Dedifferentiated amniotic fluid mesenchymal stem cell (primary cell): ENCODE data around the gene POC1A.

ENCODE experiments used
- DNase-seq: peaks from one replicate; pipeline ENCODE4 v3.0.0-alpha.2; 2016; ENCODE audit errors: extremely low spot score

Gene POC1A

DNA sequence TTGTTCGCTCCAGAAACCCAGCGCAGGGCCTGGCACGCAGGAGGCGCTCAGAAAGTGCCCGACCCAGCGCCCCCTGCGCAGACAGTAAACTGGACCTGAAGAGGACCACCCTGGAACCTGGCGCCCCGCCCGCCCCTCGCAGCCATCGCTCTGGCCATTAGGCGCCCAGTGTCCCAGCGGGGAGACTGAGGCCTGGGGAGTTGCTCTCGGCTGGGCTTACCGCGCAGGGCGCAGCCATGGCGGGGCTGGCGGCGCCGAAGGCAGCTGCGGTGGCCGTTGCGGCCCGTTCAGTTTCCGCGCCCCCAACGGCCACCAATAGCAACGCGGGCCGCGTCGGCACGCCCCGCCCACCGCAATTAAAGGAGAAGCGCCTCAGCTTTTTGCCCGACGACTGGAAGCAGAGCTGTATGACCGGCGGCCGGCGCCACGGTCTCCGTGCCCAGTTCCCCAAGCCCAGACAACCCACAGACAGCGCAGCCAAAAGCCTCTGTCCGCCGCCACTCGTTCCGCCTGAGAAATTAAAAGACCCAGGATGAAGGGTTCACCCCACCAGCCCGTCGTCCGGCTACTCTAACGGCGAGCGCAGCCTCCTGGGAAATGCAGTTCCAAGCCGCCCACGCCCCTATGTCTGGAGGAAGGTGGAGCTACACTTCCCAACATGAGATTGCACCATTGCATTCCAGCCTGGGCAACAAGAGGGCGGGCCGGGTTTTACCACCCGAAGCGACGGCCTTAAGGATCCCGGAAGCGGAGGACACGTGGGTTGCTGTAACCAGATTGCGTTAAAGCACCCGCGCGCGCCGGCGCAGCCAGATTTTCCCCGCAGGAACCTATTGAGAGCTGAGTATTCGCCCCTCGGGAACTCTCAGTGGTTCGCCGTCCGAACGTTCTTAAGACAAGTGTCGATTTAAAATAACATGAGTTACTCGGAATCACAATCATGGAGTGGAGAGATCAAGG is at the start of gene POC1A:
TSS of gene POC1A (minus strand) at position 289 of the 960 bp plus-strand sequence. CDS start at position 238, 51 bp downstream.
- peak; percentile 96 for DNase-seq

DNA sequence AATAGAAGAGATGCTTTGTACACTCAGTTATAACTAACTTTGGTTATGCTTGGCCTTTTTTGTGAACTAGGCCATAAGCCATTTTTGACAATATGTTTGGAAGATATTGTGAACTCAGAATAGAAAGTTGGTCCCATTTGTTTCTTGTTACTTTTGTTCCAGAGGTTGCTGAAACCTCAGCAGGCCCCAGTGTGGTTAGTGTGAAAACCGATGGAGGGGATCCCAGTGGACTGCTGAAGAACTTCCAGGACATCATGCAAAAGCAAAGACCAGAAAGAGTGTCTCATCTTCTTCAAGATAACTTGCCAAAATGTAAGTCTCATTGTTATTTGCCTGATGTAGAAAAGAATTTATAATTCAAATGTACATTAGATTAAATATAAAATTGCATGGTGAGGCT is 49.5 kb upstream of the POC1A start:
- DNase-seq: no peak

DNA sequence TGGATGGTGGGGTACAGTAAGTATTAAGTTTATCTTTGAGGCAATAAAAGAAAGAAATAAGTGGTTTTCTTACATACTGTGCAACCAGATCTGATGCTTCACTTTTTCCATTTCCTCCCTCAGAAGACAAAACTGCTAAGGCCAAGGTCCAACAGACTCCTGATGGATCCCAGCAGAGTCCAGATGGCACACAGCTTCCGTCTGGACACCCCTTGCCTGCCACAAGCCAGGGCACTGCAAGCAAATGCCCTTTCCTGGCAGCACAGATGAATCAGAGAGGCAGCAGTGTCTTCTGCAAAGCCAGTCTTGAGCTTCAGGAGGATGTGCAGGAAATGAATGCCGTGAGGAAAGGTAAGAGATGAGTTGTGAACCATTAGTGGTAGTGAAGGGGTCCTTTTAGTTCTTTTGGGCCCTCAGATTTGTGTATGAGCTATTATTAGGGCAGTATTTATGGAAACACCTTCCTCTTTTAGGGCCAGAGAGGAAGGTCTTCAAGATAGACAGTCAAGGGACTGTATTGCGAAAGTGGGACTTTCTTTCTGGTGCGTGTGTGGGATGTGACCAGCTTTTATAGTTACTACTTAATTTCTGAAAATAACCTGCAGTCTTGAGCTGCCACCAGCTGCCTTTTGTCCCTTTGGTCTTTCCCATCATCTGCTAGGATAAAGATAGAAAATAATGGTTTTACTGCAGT is 48.3 kb upstream of the POC1A start:
- DNase-seq: no peak

DNA sequence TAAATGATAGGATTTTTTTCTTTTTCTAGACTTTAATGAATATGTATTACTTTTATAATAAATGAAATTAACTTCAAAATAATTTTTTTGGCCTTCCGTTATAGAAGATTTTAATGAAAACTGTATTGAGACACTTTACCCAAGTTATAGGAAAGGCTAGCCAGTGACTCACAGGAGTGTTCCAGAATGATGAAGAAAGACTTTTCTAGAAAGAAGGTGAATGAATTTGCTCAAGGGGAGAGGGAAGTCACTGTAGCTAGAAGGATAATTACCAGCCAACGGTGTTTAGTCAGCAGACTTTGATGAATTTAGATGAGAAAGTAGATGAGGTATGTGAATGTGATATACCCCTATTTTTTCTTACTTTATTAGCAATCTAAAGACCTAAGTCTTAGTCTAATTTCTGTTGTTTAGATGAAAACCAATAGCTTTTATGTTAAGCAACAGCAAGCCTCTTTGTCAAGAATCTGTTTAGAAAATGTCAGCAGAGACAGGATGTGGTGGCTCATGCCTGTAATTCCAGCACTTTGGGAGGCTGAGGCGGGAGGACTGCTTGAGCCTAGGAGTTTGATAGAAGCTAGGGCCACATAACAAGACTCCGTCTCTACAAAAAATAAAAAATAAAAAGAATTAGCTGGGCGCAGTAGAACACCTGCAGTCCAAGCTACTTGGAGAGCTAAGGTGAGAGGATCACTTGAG is 46.9 kb upstream of the POC1A start:
- DNase-seq: no peak

DNA sequence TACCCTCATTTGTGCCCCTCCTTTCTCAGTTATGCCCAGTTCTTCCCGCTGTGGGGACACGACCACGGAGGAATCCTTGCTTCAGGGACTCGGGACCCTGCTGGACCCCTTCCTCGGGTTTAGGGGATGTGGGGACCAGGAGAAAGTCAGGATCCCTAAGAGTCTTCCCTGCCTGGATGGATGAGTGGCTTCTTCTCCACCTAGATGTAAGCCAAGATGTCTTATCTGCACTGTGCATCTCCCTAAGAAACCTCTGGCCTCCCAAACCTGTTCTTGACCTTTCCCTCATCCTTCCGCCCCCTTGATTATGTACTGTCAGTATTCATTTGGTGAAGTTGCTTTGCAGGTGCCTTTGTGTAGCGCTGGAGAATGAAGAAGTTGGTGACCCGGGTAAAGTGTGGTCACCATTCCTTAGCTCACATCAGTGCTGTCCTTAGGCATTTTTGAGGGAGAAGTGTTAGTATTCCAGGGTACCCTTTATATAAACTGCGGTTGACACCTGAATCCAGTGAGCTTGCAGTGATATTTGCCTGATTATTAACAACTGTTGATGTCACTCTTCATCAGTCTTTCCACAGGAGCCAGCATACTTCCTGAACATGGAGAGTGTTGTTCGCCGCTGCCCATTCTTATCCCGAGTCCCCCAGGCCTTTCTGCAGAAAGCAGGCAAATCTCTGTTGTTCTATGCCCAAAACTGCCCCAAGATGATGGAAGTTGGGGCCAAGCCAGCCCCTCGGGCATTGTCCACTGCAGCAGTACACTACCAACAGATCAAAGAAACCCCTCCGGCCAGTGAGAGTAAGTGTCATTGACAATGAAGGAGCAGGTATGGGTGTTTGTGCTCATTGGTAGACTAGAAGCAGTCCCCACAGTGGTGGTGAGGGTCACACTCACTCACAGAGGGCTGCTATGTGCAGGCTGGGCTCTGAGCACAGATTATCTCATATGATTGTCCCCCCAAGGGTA is 44.7 kb upstream of the POC1A start:
- DNase-seq: no peak

DNA sequence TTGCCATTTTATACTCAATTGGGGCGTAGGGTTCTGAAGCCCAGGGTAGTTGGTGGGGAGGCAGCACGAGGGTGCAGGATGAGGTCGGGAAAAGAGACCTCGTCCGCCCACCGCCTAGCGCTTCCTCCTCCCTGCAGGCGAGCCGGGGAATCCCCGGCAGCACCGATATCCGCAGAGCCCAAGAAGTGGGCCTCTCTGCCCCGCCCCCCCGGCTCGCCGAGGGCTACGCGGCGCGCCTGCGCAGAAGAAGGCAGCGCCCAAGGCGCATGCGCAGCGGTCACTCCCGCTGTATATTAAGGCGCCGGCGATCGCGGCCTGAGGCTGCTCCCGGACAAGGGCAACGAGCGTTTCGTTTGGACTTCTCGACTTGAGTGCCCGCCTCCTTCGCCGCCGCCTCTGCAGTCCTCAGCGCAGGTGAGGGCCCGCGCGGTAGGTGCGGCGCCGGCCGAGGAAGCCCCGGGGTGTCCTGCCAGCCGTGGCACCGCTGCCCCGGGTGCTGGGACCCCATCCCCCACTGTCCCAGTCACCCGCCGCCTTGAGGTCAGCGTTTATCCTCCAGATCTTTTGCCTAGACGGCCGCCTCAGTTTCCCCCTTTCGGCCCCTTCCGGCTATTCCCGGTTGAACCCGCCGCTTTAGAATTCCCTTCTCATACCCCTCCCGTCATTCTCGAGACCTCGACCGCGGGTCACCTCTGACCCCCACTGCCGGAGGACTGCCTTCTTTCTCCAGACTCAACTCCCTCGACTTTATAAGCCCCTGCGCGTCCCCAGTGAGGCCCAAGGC is 43.8 kb upstream of the POC1A start, which contains the start of gene ALAS1:
TSS of gene ALAS1 (plus strand) at position 319 of the 784 bp plus-strand sequence. CDS start 1,082 bp downstream, outside the sequence.
- peak; percentile 70 for DNase-seq

DNA sequence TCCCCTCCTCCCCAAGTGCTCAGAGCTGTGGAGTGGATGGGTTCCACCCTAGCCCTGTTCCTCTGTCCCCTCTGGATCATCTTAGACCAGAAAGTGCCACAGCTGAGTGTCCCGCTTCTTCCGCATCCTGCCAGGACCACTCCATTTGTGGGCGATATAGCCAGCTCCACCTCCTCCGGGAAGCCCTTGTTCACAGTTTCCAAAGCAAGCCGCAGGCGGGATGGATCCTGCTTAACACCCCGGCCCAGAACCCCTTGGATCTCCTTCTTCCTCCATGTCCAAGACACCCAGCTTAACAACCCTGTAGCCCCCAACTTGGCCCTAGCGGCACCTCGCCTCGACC is 43.2 kb upstream of the POC1A start:
- DNase-seq: no peak

DNA sequence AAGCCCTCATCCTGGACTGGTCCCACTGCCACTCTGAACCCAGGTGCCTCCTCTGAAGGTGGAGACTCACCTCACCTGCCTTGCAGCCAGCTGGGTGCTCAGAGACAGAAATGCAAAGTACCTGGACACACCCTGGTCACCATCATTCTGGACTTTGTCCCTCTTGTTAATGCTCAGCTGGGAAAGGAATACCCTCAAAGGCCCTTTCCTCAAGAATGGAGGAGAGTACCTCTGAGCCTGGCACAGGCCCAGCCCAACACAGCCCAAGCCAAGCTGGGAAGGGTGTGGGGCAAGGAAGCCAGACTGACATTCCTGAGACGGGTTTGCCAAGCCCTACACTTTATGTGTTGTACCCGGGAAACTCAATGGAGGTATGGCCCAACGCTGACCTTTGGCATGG is 42.8 kb upstream of the POC1A start:
- no peak for DNase-seq

DNA sequence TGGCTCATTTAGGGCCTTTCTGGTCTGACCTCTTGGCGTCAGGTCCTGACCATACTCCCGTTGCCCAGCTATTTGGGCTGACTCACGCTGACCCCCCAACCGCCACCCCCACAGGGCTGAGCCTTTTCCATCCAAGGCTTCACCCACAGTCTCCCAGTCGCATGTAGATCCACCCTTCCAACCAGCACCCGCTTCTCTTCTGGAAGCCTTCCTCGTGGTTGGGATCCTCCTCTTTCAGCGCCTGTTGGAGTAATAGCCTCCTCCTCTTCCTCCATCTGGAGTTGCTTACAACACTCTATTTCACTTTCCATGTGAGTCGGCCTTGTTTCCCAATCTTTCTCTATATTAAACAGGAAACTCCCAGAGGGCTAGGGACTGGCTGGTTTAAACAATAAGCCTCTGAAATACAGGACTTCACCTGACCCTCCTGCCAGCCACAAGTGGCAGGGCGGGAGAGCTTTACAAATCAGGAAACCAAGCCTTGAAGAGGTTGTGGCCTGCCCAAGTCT is 41.7 kb upstream of the POC1A start:
- DNase-seq: no peak

DNA sequence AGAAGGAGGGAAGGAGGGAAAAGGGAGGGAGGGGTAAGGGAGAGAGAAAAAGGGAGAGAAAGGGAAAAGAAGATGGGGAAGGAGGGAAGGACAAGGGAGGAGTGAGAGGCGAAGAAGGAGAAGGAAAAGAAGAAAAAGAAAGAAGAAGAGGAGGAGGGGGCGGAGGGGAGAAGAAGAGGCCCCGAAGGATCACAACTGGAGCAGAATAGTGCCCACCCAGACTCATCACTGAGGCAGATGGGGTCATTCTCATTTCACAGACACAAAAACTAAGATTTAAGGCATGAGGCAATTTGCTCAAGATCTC is 41.0 kb upstream of the POC1A start:
- no peak for DNase-seq

DNA sequence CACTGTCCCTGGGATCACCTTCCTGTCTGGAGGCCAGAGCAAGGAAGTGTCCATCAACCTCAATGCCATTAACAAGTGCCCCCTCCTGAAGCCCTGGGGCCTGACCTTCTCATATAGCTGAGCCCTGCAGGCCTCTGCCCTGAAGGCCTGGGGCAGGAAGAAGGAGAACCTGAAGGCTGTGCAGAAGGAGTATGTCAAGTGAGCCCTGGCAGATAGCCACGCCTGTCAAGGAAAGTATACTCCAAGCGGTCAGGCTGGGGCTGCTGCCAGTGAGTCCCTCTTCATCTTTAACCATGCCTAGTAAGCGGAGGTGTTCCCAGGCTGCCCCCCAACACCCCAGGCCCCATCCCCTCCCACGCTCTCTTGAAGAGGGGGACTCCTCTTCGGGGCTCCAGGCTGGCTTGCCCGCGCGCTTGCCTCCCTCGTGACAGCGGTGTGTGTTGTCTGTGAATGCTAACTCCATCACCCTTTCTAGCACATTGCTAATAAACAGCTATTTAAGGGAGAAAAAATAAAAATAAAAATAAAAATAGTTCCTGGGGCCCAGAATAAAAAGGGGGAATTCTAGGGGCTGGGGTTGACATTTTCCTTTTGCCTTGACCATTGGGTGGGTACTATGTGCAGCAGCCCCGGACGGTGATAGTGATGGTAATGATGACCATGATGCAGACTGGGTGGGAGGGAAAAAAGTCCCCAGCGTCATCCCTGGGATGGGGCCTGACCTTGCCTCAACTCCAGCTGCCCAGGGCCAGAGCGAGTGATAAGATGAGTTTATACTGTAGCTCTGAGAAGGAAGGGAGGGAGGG is 40.5 kb upstream of the POC1A start:
- no peak for DNase-seq

DNA sequence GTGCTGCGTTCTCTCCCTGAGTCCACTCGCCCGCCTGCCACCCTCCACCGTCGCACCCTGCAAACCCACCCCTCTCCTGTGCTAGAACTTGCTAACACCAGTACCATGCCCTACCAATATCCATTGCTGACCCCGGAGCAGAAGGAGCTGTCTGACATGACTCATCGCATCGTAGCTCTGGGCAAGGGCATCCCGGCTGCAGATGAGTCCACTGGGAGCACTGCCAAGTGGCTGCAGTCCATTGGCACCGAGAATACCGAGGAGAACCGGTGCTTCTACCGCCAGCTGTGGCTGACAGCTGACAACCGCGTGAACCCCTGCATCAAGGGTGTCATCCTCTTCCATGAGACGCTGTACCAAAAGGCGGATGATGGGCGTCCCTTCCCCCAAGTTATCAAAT is 38.8 kb upstream of the POC1A start:
- DNase-seq: no peak

DNA sequence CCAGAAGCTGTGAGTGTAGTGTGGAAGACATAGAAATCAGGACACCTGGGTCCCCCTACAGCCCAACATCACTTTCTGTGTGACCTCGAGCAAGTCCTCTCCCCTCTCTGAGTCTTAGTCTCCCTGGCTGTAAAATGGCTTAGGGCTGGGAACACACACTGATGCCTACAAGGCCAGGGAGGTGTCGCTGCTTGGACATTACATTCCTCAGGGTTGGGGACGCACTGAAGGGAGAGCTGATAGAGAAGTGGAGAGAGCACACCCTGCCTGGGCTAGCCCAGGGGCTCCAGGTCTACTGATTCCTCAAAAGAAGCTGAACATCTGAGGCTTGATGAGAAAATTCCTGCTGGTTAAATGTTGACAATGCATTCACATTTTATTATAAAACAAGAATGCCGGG is 37.4 kb upstream of the POC1A start:
- DNase-seq: no peak

DNA sequence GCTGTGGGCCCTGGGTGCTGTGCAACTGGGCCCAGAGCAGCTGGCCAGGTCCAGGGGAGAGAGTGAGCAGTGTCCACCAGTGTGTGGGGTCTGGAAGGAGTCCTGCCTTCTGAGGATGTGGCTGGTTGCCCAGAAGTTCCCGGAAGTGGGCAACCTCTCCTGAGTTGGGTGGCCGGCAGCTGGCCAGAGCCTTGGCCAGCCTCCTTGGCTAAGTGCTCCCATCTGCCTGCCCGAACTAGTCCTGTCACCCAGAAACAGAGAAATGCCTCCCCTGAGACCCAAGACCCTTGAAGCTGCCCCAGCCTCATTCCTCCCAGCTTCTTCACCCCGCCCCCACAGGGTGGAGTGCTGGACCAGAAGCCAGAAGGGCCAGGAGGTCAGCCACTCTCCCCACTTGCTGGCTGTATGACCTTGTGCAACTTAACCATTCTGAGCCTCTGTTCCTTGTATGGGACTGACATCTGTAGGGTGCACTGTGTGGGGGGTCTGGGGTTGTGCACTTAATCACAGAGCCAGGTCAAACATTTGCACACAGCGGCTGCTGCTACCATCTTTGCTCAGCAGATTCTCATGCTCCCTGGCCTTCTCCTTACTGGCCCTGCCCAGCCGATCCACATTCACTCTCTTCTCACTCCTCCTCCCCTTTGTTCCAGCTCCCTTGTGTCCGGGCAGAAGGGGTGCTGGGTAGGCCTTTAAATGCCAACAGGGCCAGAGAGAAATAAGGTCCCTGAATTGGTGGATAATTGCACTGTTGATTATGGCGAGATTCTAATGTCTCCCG is 36.3 kb upstream of the POC1A start:
- DNase-seq: no peak

DNA sequence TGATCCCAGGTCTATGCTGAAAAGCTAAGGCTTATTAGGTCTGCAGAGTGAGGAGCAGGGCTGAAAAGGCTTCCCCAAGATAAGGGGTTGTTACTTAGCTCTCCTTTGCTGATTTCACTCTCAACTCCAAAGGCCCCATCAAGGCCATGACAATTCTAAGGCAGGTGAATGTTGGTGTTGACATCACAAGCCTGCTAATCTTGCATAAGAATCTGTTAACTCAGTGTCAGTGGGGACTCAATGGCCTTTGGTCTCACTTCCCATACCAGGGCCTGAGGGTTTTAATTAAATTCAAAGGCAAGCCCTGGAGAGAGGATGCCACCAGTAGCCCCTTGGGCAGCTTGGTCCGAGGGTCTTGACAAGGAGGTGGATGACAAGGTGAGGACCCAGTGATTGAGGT is 34.3 kb upstream of the POC1A start:
- no peak for DNase-seq

DNA sequence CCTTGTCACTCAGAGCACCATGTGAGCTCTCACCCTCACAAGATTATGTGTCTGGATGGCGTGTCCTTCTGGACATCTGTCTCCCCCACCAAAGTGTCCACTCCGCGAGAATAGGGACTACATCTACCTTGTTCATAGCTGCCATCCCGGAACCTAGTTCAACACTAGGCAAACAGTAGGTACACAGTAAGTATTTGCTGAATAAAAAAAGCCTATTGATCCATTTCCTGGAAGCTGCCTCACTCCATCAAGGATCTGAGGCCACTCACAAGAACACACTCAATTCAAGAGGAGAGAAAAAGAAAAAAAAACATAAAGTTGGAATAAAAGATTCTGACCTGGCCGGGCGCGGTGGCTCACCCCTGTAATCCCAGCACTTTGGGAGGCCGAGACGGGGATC is 32.5 kb upstream of the POC1A start:
- DNase-seq: no peak

DNA sequence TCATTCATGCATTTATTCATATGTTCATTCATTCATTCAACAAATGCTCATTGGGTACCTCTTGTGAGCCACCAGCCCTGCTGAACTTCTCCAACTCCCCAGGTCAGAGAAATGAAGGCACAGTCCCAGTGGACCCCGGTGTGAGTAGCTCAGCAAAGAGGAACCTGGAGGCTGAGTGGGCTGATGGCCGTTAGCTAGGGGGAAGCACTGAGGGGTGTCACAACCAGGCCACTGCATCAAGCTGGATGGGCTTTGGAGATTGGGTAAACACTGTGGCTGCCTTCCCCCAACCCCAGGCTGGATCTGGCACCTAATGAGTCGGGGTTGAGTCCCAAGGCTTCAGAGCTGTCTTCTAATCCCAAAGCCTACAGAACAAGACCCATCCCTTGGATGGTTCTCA is 31.6 kb upstream of the POC1A start:
- DNase-seq: no peak

DNA sequence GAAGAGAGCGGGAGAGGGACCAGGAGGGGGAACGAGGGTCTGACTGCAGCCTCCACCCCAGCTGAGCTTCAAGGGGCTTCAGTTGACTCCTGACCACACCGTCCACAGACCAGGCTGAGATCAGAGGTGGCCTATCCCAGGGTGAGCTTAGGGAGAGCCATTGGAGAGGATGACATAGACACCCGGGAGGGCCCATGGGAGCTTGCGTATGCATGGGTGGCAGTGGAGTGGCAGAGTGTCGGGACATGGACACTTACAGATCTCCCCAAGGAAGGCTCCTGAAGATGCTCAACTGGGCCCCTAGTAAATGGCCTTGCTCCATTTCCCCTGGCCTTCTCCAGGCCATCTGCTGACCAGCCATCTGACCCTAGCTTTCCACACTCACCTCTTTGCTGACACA is 31.1 kb upstream of the POC1A start:
- DNase-seq: no peak

DNA sequence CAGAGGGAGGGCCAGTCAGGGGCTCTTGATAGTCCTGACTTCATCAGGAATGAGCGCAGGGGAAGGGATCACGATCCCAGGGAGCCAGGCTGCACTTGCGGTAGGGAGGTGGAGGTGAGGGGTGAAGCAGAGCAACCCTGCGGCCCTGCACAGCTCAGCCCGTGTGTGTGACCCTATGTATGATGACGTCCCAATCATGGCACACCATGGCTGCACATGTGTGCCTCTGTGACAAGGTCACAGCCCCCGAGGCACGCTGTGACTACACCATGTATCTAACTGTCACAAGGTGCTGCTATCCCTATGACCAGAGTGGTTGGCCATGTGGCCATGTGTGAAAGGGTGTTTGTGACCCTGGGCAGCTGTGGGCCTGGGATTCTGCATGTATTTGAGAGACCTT is 30.5 kb upstream of the POC1A start:
- no peak for DNase-seq
